Trophoblast cell (in vitro differentiated cells and primary cell): ENCODE results near the gene UGT1A4.

Experiments used
- DNase-seq, 2 donors: peaks; one replicate each; pipeline ENCODE4 v3.0.0-alpha.2; 2016
- H2AFZ ChIP-seq: 2 replicates; pipeline ENCODE4 v1.6.1; 2013; ENCODE audit warnings: low read length, moderate library complexity, mild to moderate bottlenecking; ENCODE audit not compliant: insufficient read depth, poor library complexity
- H2AK5ac ChIP-seq: 2 replicates; pipeline ENCODE4 v1.6.1; 2013; ENCODE audit warnings: mild to moderate bottlenecking, low read length
- H2BK120ac ChIP-seq: 2 replicates; pipeline ENCODE4 v1.6.1; 2013; ENCODE audit warnings: low read length, mild to moderate bottlenecking, moderate library complexity; ENCODE audit not compliant: insufficient read depth, poor library complexity
- H2BK12ac ChIP-seq: 2 replicates; pipeline ENCODE4 v1.6.1; 2013; ENCODE audit warnings: mild to moderate bottlenecking, low read length, moderate library complexity
- H2BK5ac ChIP-seq: 2 replicates; pipeline ENCODE4 v1.6.1; 2013; ENCODE audit warnings: low read length, low read depth, moderate library complexity, mild to moderate bottlenecking; ENCODE audit not compliant: poor library complexity
- H3K14ac ChIP-seq: 2 replicates; pipeline ENCODE4 v1.6.1; 2013; ENCODE audit warnings: mild to moderate bottlenecking, low read length
- H3K18ac ChIP-seq: 2 replicates; pipeline ENCODE4 v1.6.1; 2013; ENCODE audit warnings: mild to moderate bottlenecking, low read length
- H3K23ac ChIP-seq: 2 replicates; pipeline ENCODE4 v1.6.1; 2013; ENCODE audit warnings: low read length
- H3K27ac ChIP-seq: 2 replicates; pipeline ENCODE4 v1.5.1; 2013; ENCODE audit warnings: low read depth, mild to moderate bottlenecking, inconsistent platforms, low read length, moderate library complexity
- H3K27me3 ChIP-seq: 2 replicates; pipeline ENCODE4 v1.6.1; 2013; ENCODE audit warnings: inconsistent platforms, mild to moderate bottlenecking, low read length, moderate library complexity; ENCODE audit not compliant: insufficient read depth
- H3K36me3 ChIP-seq, 2 experiments: 1 replicate in 1 of 2; 2 replicates in 1 of 2; pipeline ENCODE4 v1.6.1; 2013; ENCODE audit warnings: low read length in 2 of 2, mild to moderate bottlenecking in 2 of 2, moderate library complexity in 1 of 2; ENCODE audit not compliant: insufficient read depth in 2 of 2, control insufficient read depth in 1 of 2
- H3K4ac ChIP-seq: 2 replicates; pipeline ENCODE4 v1.6.1; 2013; ENCODE audit warnings: low read depth, mild to moderate bottlenecking, low read length, moderate library complexity
- H3K4me1 ChIP-seq, 2 experiments: 1 replicate in 1 of 2; 2 replicates in 1 of 2; pipeline ENCODE4 v1.6.1; 2013; ENCODE audit warnings: low read length in 2 of 2, mild to moderate bottlenecking in 2 of 2, moderate library complexity in 1 of 2; ENCODE audit not compliant: insufficient read depth in 2 of 2, control insufficient read depth in 1 of 2
- H3K4me2 ChIP-seq: 2 replicates; pipeline ENCODE4 v1.6.1; 2013; ENCODE audit warnings: inconsistent platforms, mild to moderate bottlenecking, low read length, moderate library complexity
- H3K4me3 ChIP-seq: 2 replicates; pipeline ENCODE4 v1.5.1; 2013; ENCODE audit warnings: mild to moderate bottlenecking, low read depth, low read length, inconsistent platforms
- H3K79me1 ChIP-seq: one replicate; pipeline ENCODE4 v1.6.1; 2013; ENCODE audit warnings: low read length
- H3K79me2 ChIP-seq: 2 replicates; pipeline ENCODE4 v1.6.1; 2013; ENCODE audit warnings: low read length, mild to moderate bottlenecking; ENCODE audit not compliant: control insufficient read depth, insufficient read depth, poor library complexity
- H3K9ac ChIP-seq: 2 replicates; pipeline ENCODE4 v1.6.1; 2013; ENCODE audit warnings: mild to moderate bottlenecking, low read length
- H3K9me3 ChIP-seq: 2 replicates; pipeline ENCODE4 v1.6.1; 2013; ENCODE audit warnings: low read depth, mild to moderate bottlenecking, control low read depth, inconsistent platforms, low read length; ENCODE audit not compliant: insufficient read depth
- H4K12ac ChIP-seq: 2 replicates; pipeline ENCODE4 v1.6.1; 2013; ENCODE audit warnings: low read depth, mild to moderate bottlenecking, low read length, moderate library complexity
- H4K8ac ChIP-seq: 2 replicates; pipeline ENCODE4 v1.6.1; 2013; ENCODE audit warnings: low read depth, mild to moderate bottlenecking, low read length, moderate library complexity
- H4K91ac ChIP-seq: one replicate; pipeline ENCODE4 v1.6.1; 2013; ENCODE audit warnings: low read depth, mild to moderate bottlenecking, low read length, moderate library complexity
- WGBS: extraction: QIAGEN DNeasy Blood & Tissue Kit; methylation state at CpG from one replicate; pipeline ENCODE4 v1.1.7; 2013; ENCODE audit warnings: missing lambda C conversion rate; ENCODE audit not compliant: insufficient read length, insufficient coverage; ENCODE audit errors: extremely low coverage; 5-methylcytosine and 5-hydroxymethylcytosine counted together

The UGT1A4 gene

DNA sequence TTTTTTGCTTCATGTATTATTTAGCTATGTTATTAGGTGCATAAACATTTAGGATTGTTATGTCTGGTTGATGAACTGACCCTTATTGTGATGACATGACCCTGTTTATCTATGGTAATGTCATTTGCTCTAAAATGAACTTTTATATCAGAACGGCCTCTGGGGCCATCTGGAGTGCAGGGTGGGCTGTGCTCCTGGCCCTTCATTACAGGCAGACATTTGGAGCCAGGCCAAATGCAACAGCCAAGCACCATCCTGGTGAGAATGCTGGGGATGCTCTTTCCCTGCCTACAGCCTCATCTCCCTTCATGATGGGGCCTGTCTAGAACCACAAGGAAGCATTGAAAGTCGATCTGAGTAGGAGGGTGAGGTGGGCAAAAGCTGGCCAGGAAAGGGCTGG lies 97.8 kb downstream of the UGT1A4 start:
- Histone ChIP-seq H4K12ac (no peak overlapping the region), H2AFZ (no peak overlapping the region), H3K36me3 (no peaks in the 10 kb centered on the region), H4K8ac (no peak overlapping the region), H3K23ac (no peak overlapping the region), H3K4me3 (no peak overlapping the region), H3K4me1 (no peaks in the 10 kb centered on the region), H2AK5ac (no peak overlapping the region), H3K18ac (no peak overlapping the region), H2BK5ac (no peak overlapping the region), H3K9ac (no peak overlapping the region), H4K91ac (no peak overlapping the region), H3K9me3 (peaks cover 7% of the 10 kb centered on the region), H3K4ac (no peak overlapping the region), H3K14ac (no peak overlapping the region), H2BK12ac (no peak overlapping the region), H2BK120ac (no peak overlapping the region), H3K79me1 (no peaks in the 10 kb centered on the region), H3K4me2 (no peak overlapping the region), H3K27ac (no peak overlapping the region), H3K27me3 (no peaks in the 10 kb centered on the region), H3K79me2 (no peaks in the 10 kb centered on the region)
- no CpG with 5 or more reads among the region's 2 CpGs for WGBS
- no peak for DNase-seq

DNA sequence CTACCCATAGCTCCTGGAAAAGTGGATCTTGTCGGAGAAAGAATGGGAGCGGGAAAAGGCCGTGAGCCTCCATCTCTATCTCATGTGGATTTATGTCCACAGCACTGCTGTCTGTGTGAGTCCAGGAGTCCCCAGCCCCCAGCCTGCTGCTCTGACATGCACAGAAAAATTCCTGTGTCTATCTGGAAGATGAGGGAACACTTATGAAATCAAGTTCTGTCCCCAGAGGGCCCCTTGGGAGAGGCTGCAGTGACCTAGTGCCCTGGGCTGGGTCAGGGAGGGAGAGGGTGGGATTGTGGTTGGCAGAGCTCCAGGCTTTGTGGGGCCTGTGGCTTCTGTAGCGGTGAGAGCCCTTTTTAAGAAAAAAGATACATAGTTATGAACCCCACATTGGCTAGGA lies 98.2 kb downstream of the UGT1A4 start:
- H4K91ac ChIP-seq, result no peak overlapping the region
- H2BK12ac ChIP-seq, result no peak overlapping the region
- DNase-seq, result no peak
- no peak overlapping the region for H3K27ac ChIP-seq
- no CpG with 5 or more reads among the region's 4 CpGs for WGBS
- H2AFZ ChIP-seq, result no peak overlapping the region
- H3K9ac ChIP-seq, result no peak overlapping the region
- no peaks in the 10 kb centered on the region for H3K79me1 ChIP-seq
- no peak overlapping the region for H4K8ac ChIP-seq
- H3K4me2 ChIP-seq, result no peak overlapping the region
- H4K12ac ChIP-seq, result no peak overlapping the region
- H3K4ac ChIP-seq, result no peak overlapping the region
- no peak overlapping the region for H3K23ac ChIP-seq
- peaks cover 6% of the 10 kb centered on the region for H3K9me3 ChIP-seq
- H3K79me2 ChIP-seq, result no peaks in the 10 kb centered on the region
- no peak overlapping the region for H2BK120ac ChIP-seq
- no peaks in the 10 kb centered on the region for H3K36me3 ChIP-seq
- no peak overlapping the region for H3K14ac ChIP-seq
- H2AK5ac ChIP-seq, result no peak overlapping the region
- H3K18ac ChIP-seq, result no peak overlapping the region
- no peak overlapping the region for H2BK5ac ChIP-seq
- H3K27me3 ChIP-seq, result no peaks in the 10 kb centered on the region
- H3K4me1 ChIP-seq, result no peaks in the 10 kb centered on the region
- no peak overlapping the region for H3K4me3 ChIP-seq

GRCh38 chr2:233817361-233817911 lies 98.9 kb downstream of the UGT1A4 start:
- Histone ChIP-seq H3K9me3 (peaks cover 5% of the 10 kb centered on the region), H3K27me3 (no peaks in the 10 kb centered on the region), H3K14ac (no peak overlapping the region), H2AFZ (no peak overlapping the region), H3K18ac (no peak overlapping the region), H2BK5ac (no peak overlapping the region), H2BK120ac (no peak overlapping the region), H2AK5ac (no peak overlapping the region), H4K8ac (no peak overlapping the region), H3K27ac (no peak overlapping the region), H3K79me2 (no peaks in the 10 kb centered on the region), H2BK12ac (no peak overlapping the region), H3K9ac (no peak overlapping the region), H3K23ac (no peak overlapping the region), H3K79me1 (no peaks in the 10 kb centered on the region), H4K91ac (no peak overlapping the region), H3K4me2 (no peak overlapping the region), H3K36me3 (no peaks in the 10 kb centered on the region), H3K4me3 (no peak overlapping the region), H4K12ac (no peak overlapping the region), H3K4ac (no peak overlapping the region), H3K4me1 (no peaks in the 10 kb centered on the region)
- no CpG with 5 or more reads among the region's 3 CpGs for WGBS
- DNase-seq, result no peak

GRCh38 chr2:233817995-233818638 lies 99.6 kb downstream of the UGT1A4 start:
- H3K79me1 ChIP-seq, result no peaks in the 10 kb centered on the region
- no peak overlapping the region for H3K4me3 ChIP-seq
- no peaks in the 10 kb centered on the region for H3K79me2 ChIP-seq
- no peak overlapping the region for H2BK120ac ChIP-seq
- H4K8ac ChIP-seq, result no peak overlapping the region
- no peaks in the 10 kb centered on the region for H3K36me3 ChIP-seq
- no peaks in the 10 kb centered on the region for H3K27me3 ChIP-seq
- no peak overlapping the region for H3K18ac ChIP-seq
- H3K4ac ChIP-seq, result no peak overlapping the region
- no peak overlapping the region for H3K23ac ChIP-seq
- no peak overlapping the region for H4K91ac ChIP-seq
- H3K4me1 ChIP-seq, result no peaks in the 10 kb centered on the region
- H2BK12ac ChIP-seq, result no peak overlapping the region
- H4K12ac ChIP-seq, result no peak overlapping the region
- no peak overlapping the region for H2AK5ac ChIP-seq
- H3K4me2 ChIP-seq, result no peak overlapping the region
- no peak overlapping the region for H3K9ac ChIP-seq
- H2BK5ac ChIP-seq, result no peak overlapping the region
- H3K27ac ChIP-seq, result no peak overlapping the region
- no peak overlapping the region for H3K14ac ChIP-seq
- H2AFZ ChIP-seq, result no peak overlapping the region
- no peak for DNase-seq
- no CpG with 5 or more reads among the region's 11 CpGs for WGBS
- H3K9me3 ChIP-seq, result peaks cover 5% of the 10 kb centered on the region
